HepG2 (cell line): ENCODE data around the gene TAF11L4.

Experiments used
- ARHGAP35 ChIP-seq: sonication (generic); formaldehyde crosslinking; IDR thresholded peaks from 2 replicates; pipeline ENCODE4 v1.9.0; 2022; ENCODE audit warnings: mild to moderate bottlenecking, inconsistent platforms, moderate library complexity, missing genetic modification reagents, borderline replicate concordance
- KLF11 ChIP-seq: IDR thresholded peaks from 2 replicates; pipeline ENCODE4 v1.6.1; 2016; ENCODE audit warnings: missing compliant biosample characterization
- MED1 ChIP-seq: sonication (generic); formaldehyde crosslinking; IDR thresholded peaks from 2 replicates; pipeline ENCODE4 v1.4.0; 2020; ENCODE audit warnings: missing genetic modification reagents
- POLR2A ChIP-seq, 2 experiments: IDR thresholded peaks; 2 replicates each; pipeline ENCODE4 v1.6.1; 2011; ENCODE audit warnings: low read depth in 2 of 2, low read length in 2 of 2, mild to moderate bottlenecking in 1 of 2, moderate library complexity in 1 of 2; ENCODE audit not compliant: insufficient read depth in 1 of 2
- SRSF9 ChIP-seq: fragments of 200-400 bp; formaldehyde crosslinking; IDR thresholded peaks from 2 replicates; pipeline ENCODE4 v1.6.1; 2018; ENCODE audit warnings: borderline replicate concordance, mild to moderate bottlenecking, low read depth, low read length; ENCODE audit not compliant: insufficient read depth, poor library complexity, severe bottlenecking
- TF ChIP-seq, protein P1 (sequence below): sonication (generic); formaldehyde crosslinking; IDR thresholded peaks from 2 replicates; pipeline ENCODE4 v1.5.0; 2020; ENCODE audit warnings: mild to moderate bottlenecking, missing genetic modification reagents, moderate library complexity

DNA sequence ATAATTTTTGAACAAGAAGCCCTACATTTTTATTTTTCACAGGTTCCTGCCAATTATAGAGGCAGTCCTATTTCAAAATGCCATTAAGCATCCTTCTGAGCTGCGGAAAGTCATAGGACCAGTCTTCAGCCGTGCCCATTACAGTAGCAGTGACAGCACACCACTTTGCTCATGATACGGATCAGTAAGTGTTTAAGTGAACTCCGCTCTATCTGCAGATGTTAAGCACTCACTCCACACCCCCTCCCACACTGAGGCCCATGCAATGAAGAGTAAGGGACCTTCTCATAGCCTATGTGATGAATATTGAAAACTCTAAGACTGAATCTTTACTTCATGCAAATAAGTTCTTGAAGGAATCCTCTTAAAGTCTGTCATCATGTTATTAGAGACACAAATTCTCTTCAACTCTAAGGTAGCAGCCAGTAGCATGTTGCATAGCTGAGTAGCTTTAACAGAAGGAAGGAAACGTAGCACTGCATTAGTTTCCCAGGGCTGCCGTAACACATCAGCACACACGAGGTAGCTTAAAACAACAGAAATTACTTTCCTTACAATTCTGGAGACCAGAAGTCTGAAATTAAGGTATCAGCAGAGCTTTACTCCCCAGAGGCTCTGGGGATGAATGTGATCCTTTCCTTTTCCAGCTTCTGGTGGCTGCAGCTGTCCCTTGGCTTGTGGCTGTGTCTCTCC is 43.9 kb upstream of the TAF11L4 start:
- TF ChIP-seq POLR2A (IDR thresholded peaks at IDR 0.05; ENCODE audit: insufficient read depth in 1 of 2, low read depth in 2 of 2, low read length in 2 of 2) (no peak), KLF11 (no peak), SRSF9 (no peak), ARHGAP35 (CRISPR knock-in tag) (no peak), MED1 (CRISPR knock-in tag) (no peak)
- TF ChIP-seq, protein P1, sequence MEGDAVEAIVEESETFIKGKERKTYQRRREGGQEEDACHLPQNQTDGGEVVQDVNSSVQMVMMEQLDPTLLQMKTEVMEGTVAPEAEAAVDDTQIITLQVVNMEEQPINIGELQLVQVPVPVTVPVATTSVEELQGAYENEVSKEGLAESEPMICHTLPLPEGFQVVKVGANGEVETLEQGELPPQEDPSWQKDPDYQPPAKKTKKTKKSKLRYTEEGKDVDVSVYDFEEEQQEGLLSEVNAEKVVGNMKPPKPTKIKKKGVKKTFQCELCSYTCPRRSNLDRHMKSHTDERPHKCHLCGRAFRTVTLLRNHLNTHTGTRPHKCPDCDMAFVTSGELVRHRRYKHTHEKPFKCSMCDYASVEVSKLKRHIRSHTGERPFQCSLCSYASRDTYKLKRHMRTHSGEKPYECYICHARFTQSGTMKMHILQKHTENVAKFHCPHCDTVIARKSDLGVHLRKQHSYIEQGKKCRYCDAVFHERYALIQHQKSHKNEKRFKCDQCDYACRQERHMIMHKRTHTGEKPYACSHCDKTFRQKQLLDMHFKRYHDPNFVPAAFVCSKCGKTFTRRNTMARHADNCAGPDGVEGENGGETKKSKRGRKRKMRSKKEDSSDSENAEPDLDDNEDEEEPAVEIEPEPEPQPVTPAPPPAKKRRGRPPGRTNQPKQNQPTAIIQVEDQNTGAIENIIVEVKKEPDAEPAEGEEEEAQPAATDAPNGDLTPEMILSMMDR (CRISPR knock-in tag), result no peak
